Stimulated activated CD8-positive, alpha-beta memory T cell treated with anti-CD3 and anti-CD28 coated beads, Interleukin-12 subunit alpha, Interleukin-12 subunit beta, amount 100 ng/mL, for 4 hours (primary cell): ENCODE data around the gene RPL19.
A peak's percentile ranks its signal among the peaks of the same experiment; 100 is the strongest.

Experiments used
- DNase-seq: peaks from one replicate; pipeline ENCODE4 v3.0.0-alpha.2; 2020; ENCODE audit warnings: low read depth

RPL19 gene

DNA sequence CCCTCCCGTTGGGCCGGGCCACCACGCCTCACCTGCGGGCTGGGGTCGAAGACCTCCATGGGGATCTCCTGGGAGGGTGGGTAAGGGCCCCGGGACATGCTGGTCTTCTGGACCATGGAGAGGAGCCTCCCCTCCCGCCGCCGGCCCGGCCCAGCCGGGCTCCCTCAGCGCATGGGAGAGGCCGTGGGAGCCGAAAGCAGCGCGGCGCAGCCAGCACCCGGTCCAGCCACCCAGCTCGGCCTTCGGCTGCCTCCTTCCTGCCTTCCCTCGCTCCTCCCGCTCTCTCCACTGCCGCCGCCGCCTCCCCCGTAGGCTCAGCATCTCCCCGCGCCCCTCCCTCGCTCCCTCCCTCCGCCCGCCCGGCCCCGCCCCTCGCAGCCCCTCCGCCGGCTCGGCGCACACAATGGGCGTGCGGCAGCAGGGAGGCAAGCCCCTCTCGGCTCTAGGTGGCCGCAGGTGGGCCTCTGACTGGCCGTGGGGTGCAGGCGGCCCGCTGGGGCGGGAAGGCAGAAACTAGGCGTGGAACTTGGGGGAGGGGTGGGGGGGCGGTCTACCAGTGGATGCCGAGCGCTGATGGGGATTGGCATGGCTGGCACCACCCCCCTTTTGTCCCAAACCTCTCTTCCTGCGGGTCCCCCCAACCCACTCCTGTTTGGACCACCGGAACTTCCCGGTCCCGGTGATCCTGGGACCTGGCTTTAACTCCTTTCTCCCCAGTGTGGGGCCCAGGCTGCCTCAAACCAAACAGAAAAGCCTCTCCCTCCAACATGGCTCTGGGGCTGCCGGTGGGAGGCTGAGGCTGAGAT lies 2.5 kb upstream of the RPL19 start, which contains the start of gene CACNB1:
CACNB1 (minus strand) TSS at position 290 of the 806 bp plus-strand sequence; CDS start at position 116, 174 bp downstream.
- peak; percentile 54 for DNase-seq

DNA sequence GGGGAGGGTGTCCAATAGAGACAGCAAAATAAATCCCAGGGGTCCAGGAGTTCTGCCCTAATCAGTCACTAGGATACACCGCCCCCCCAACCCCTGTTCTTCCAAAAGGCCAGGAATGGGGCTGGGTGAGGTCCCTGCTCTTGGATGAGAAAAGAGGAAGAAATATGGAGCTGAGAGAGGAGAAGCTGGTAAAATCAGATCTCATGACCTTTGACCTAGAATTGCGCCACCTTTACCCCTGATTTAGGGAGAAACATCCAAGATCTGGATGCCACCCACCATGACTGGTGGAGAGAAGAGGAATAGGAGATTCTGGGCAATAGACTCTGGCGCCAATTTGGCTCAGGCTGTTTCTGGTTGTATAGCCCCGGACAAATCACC lies 1.9 kb upstream of the RPL19 start:
- no peak for DNase-seq

DNA sequence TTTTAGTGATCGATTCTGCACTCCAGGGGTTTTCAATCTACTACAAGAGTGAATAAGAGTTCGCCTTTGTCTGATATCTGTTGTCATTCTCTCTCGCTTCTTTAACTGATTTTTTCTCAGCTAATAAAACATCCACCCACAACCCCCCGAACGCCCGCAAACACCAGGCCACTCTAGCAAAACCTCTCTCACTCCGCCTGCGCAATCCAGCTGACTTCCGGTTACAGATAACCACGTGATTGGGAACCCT lies 338 bp upstream of the RPL19 start:
- peak; percentile 74 for DNase-seq

- DNase-seq: no peak
Observed at GRCh38 chr17:39200957-39201510, 951 bp downstream of the RPL19 start.

DNA sequence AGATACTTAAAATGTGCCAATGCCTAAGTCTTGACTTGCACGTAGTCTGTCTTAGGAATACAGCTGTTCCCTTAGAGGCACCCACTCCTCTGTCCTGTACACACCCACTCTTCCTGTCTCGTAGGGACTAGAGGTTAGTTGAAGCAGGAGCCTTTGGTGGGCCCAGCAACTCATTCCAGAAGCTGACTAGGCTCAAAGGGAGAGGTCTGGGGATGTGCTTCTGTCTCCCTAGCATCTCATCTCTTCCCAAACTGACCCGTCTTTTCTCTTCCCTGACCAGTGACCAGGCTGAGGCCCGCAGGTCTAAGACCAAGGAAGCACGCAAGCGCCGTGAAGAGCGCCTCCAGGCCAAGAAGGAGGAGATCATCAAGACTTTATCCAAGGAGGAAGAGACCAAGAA lies 4.2 kb downstream of the RPL19 start:
- DNase-seq: no peak

DNA sequence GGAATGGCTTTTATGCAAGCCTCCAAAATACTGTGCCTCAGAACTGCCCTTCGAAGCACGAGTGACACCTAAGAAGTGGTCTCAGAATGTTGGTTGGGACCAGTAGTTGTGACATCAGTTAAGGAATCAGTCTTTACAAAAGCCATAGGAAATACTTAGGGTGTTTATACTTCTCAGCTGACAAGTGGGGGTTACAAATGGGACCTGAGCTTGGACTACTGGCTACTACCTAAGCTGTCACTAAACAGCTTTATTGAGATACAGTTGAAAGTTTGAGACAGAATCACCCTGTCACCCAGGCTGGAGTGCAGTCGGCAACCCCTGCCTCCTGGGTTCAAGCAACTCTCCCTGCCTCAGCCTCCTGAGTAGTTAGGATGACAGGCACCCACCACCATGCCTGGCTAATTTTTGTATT lies 5.0 kb downstream of the RPL19 start:
- no peak for DNase-seq

DNA sequence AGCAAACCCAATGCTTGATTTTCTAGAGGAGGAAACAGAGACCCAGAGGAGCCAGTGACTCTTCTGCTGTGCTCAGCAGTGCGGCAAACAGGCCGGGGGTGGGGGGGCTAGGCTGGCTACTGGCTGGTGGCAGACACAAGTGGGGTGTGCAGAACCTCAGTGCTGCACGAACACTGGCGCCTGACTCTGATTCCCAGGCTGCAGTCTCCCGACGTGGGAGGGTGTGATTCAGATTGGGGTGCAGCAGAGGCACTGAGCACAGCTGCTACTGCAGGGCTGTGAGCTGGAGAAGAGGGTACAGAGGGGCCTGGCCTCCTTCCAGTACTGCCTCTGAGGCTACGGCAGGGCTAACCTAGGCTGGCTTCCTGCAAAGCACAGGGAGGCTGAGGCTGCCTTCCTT lies 8.1 kb downstream of the RPL19 start:
- DNase-seq: peak; percentile 13

DNA sequence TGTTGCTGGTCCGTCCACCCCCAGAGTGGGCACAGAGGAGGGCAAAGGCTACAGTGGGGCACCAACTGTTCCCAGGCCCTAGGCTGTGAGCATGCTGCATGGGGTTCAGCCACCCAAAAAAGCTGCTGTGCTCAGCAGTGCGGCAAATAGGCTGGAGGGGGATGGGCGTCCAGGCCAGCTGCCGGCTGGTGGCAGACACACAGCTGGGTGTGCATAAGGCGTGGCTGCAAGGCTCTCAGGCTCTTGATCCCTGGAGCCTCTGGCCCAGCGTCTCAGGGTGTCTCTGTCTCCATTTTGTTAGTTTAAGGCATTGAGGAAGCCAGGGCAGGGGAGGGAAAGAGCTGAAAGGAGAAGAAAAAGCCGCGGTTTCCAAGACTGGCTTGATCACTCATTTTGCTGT lies 8.8 kb downstream of the RPL19 start:
- no peak for DNase-seq

DNA sequence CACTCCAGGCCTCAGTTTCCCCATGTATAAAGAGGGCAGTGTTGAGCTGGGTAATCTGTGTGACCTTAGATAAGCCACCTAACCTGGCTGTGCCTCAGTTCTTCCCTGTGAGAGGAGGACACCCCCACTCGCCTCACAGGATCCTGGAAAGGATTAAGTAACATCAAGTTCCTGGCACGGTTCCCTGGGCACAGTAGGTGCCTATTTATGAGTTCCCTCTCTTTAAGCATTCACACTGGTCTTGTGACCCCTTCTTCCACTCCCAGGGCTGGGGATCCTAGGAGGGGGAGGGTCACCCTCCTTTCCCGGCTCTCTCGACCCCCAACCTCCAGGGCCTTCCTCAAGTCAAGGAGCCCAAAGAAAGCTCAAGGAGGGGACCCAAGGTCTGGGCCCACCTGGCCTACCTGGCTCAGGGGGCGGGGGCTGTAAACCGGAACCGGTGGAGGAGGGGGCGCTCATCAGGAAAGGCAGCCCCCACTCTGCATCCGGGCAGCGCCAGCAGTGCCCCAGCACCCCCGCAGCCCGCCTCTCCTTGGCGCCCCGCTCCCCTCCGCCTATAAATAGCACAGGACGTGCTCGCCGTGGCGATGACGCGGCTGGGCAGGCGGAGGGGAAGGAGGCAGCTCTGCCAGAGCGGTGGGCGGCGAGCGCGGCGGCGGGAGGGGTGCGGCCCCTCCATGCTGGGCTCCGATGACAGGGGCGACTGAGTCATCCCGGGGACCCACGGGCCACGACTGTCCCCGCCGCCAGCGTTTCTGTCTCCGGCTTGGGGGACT lies 9.4 kb downstream of the RPL19 start:
- peak; percentile 78 for DNase-seq

GRCh38 chr17:39210093-39210434 lies 10.0 kb downstream of the RPL19 start:
- DNase-seq: no peak

GRCh38 chr17:39212195-39212810 lies 12.2 kb downstream of the RPL19 start:
- no peak for DNase-seq

DNA sequence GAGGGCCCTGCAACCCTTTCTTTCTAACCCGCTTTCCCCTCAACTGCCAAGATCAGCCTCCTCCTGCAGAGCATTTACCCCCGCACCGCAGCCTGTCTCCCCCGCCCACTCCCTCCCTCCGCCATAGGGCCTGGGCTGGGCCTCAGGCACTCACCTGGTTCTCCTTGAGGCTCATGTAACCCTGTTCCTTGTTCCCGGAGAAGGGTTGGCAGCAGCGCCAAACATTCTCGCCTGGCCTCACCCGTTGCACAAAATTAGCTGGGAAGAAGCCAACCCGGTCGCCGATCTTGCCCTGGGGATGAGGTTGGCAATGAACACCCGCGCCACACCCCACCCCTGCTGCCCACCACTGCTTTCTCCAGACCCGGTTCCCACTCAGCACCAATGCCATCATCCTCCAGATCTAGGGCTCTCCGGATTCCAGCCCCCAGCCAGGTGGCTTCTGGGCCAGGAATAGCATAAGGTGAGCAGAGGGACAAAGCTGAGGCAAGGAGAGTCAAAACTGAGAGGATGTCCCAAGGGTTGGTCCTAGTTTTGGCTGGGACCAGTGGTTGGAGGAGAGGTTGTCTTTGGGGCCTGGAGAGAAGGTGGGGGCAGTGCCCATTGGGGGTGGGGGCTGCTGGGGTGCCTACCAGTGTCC lies 12.9 kb downstream of the RPL19 start:
- no peak for DNase-seq

GRCh38 chr17:39213852-39214251 lies 13.8 kb downstream of the RPL19 start:
- no peak for DNase-seq

DNA sequence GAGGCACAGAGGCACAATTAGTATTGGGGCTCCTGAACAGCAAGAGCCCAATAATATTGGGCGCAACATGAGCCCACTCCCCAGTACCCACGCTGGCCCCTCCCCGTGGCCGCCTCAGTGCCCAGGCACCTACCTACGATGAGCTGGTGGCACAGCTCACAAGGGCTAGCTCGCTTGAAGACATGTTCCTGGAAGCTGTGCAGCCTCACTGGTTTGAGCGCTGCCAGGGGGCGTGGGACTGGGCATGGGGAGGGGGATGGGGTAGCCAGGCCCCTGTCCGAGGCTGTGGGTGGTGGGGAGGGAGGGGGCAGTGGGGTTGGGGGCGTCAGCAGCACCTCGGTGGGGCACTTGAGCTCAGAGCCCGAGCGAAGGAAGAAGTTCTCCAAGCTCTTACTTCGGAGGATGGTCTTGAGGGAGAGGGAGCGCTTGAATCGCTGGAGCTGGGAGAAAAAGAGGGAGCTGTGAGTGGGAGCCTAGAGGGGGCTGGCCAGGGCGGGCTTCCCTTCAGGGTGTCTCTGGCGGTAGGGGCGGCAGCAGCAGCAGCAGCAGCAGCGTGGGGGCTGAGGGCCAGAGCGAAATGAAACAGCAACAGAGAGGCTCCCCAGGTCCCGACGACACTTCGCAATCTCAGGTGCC lies 17.8 kb downstream of the RPL19 start:
- DNase-seq: no peak

- DNase-seq: no peak
Observed at GRCh38 chr17:39218906-39219305, 18.8 kb downstream of the RPL19 start.

DNA sequence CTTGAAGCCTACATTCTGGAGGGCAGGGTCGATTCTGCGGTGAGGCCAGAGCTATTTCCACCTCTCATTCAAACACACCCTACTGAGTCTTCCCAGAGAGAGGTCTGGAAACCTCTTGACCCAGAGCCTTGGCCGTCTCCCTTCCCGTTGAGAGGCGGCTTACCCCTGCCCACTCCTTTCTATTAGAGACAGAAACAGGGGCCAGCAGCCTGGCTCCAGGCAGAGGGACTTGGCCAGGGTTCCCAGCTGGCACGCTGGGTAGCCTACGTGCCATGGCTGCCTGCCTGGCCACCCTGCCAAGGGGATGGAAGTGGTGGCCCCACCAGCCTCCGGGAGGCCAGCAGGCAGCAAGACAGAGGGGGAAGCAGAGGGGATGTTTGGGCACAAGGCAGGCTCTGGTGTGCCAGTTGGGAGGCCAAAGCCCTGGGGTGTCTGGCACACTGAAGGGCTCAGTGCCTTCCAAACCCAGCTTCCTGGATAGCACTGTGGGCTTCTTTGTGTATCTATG lies 19.6 kb downstream of the RPL19 start:
- DNase-seq: no peak

- no peak for DNase-seq
Observed at GRCh38 chr17:39221572-39221971, 21.5 kb downstream of the RPL19 start.

DNA sequence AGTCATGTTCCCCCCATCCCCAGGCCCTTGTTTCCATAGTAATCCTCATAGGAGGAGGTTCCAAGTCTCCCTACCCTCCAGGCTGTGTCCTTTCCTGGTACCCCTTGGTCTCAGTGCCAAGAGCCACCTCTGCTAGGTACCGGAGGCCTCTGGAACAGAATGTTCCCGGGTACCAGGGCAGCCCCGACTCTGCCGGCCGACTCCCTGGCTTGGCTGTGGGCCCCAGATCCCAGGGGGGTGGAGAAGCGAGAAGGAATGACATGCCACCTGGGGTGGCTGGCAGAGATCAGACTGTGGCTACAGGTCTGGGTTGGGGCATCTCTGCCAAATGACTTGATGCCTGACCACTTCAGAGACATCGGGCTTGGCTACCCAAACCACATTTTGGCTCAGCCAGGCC lies 22.1 kb downstream of the RPL19 start:
- DNase-seq: no peak

- DNase-seq: no peak
Observed at GRCh38 chr17:39222866-39223834, 23.1 kb downstream of the RPL19 start.

- DNase-seq: no peak
Observed at GRCh38 chr17:39223907-39224777, 24.1 kb downstream of the RPL19 start.
